Cardiac fibroblast (primary cell): ENCODE results near the gene LMX1B.

Source experiments
- DNase-seq, 2 donors: peaks; one replicate each; pipeline versions ENCODE4 v3.0.0 to v3.0.0-alpha.2; 2010; ENCODE audit warnings: low read depth in 2 of 2
- H3K4me3 ChIP-seq, 2 donors: replicated peaks in 1 of 2; 1 replicate in 1 of 2; 2 replicates in 1 of 2; pipeline ENCODE4 v1.5.1; 2011; ENCODE audit warnings: low read depth in 2 of 2, low read length in 2 of 2, mild to moderate bottlenecking in 2 of 2, moderate library complexity in 1 of 2
- CTCF ChIP-seq: IDR thresholded peaks from one replicate; pipeline ENCODE4 v1.5.1; 2011; ENCODE audit warnings: low read depth, mild to moderate bottlenecking, low read length, inconsistent platforms

LMX1B gene

GRCh38 chr9:126733005-126733404, 119.3 kb downstream of the LMX1B start:
- DNase-seq = no peak
- no peak for TF ChIP-seq CTCF
- H3K4me3 ChIP-seq = no peak overlapping the region

GRCh38 chr9:126734877-126735276, 121.1 kb downstream of the LMX1B start:
- no peak for TF ChIP-seq CTCF
- no peak overlapping the region for H3K4me3 ChIP-seq
- DNase-seq = no peak

GRCh38 chr9:126735482-126735881, 121.8 kb downstream of the LMX1B start:
- H3K4me3 ChIP-seq = no peak overlapping the region
- TF ChIP-seq CTCF = no peak
- DNase-seq = no peak

GRCh38 chr9:126738553-126738952, 124.8 kb downstream of the LMX1B start:
- no peak for DNase-seq
- H3K4me3 ChIP-seq = no peak overlapping the region
- no peak for TF ChIP-seq CTCF

- no peak for TF ChIP-seq CTCF
- no peak for DNase-seq
- no peak overlapping the region for H3K4me3 ChIP-seq
Measured at GRCh38 chr9:126743041-126743440, 129.3 kb downstream of the LMX1B start.

GRCh38 chr9:126745574-126746411, 132.1 kb downstream of the LMX1B start:
- no peak for TF ChIP-seq CTCF
- H3K4me3 ChIP-seq = no peak overlapping the region
- no peak for DNase-seq
